ENCODE data around the gene GORASP2.

- TF ChIP-seq CTCF (IDR thresholded peaks at IDR 0.05) = no peak
- TF ChIP-seq EZH2 (IDR thresholded peaks at IDR 0.05) = no peak
Measured at GRCh38 chr2:171004363-171004762, 75.3 kb downstream of the GORASP2 start.

Data from neural progenitor cell (in vitro differentiated cells).